GM20000 (cell line): ENCODE results near the gene GPAM.

Source experiments
- DNase-seq: peaks from one replicate; pipeline ENCODE4 v3.0.0; 2012; ENCODE audit warnings: low spot score
- CTCF ChIP-seq: IDR thresholded peaks from 2 replicates; pipeline ENCODE4 v1.5.1; 2012; ENCODE audit warnings: mild to moderate bottlenecking, control low read depth; ENCODE audit errors: extremely low read depth, missing control alignments

Gene GPAM

GRCh38 chr10:112132435-112132834 is 51.1 kb downstream of the GPAM start:
- TF ChIP-seq CTCF, result no peak
- DNase-seq, result no peak

DNA sequence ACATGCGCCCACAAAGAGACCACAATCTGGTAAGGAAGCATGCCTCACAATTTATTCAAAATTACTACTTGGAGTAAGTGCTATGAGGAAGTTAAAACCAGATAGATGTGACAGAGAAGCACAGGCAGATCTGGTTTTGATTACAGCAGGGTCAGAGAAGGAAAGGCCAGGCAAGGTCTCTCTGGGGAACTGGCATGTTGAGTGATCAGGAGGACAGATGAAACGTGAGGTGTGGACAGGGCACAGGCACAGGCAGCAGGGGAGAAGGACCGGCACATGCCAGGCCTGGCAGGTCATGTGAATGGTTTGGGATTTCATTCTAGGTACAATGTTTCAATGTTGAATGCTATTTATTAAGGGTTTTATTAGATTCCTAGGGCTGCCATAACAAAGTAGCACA is 51.6 kb downstream of the GPAM start:
- no peak for DNase-seq
- no peak for TF ChIP-seq CTCF

DNA sequence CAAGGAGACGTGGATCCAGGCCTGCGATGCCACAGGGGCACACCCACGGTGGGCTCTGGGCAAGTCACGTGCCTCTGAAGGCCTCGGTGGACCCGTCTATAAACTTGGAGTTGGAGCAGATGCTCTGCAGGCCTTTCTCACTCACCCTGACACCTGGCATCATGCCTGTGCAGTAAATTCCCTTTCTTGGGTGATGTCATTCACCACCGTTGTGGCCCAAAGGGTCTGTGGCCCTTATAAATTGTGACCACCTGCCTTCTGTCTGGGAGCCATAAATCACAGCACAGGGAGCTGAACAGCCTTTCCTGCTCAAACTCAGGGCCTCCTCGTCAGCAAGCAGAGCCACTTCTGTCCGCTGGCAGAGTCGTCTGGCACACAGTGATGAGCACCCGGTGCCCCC is 52.2 kb downstream of the GPAM start:
- no peak for DNase-seq
- no peak for TF ChIP-seq CTCF

GRCh38 chr10:112126901-112127300 is 56.7 kb downstream of the GPAM start:
- no peak for DNase-seq
- no peak for TF ChIP-seq CTCF

DNA sequence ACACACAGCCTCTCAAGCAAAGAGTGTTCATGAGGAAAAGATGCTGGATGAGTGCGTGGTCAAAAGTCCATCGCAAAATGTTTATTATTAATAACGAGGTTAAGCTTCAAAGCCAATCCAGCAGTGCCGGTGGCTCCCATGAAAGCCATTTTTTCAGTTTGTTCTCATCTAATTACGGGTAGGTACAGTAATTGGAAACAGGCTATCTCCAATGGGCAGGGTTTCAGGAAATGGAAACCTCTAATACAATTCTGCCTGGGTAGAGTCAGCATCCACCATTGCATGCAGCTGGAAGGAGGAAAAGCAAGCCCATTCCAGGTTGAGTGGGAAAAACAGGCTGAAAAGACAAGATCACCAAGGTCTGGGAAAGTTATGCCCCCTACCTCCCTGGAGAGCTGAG is 57.4 kb downstream of the GPAM start:
- TF ChIP-seq CTCF, result no peak
- no peak for DNase-seq

- DNase-seq, result no peak
- TF ChIP-seq CTCF, result no peak
Measured at GRCh38 chr10:112124866-112125265, 58.7 kb downstream of the GPAM start.

- TF ChIP-seq CTCF, result no peak
- no peak for DNase-seq
Measured at GRCh38 chr10:112122827-112123226, 60.7 kb downstream of the GPAM start.
